ENCODE measurements around the gene TEX35. TPM values are rescaled to one million over a fixed set of nuclear protein-coding genes. Genes with fewer than 3 reads are reported as not detected.

TEX35 gene
- total RNA-seq, 1 donor from 2014 or later: not detected

DNA sequence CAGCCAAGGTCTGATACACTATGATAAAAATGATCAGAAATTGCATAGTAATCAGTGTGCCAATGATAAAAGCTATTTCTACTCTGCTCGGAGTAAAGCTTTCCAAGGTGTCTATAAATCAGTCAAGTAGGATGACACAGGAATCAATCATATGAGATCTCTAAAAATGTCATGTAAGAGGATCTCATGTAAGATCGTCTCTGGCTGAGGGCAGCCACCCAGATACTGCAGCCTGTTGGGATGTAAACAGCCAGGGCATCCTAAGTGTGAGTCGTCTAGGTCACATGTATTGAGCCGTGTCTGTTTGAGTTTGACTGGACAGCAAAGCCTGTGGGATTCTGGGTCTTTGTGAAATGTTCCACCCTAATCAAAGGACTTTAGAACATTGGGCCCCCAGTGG is 2.8 kb upstream of the TEX35 start:
- no peaks in the 10 kb centered on the region for H3K36me3 ChIP-seq (ENCODE audit: control insufficient read depth in 3 of 3, insufficient read depth in 3 of 3, low read length in 3 of 3)
- no peaks in the 10 kb centered on the region for H3K27me3 ChIP-seq (ENCODE audit: control insufficient read depth in 3 of 3, insufficient read depth in 3 of 3, low read length in 3 of 3)
- no peak overlapping the region for H3K27ac ChIP-seq (ENCODE audit: low read depth, low read length)
- no peak overlapping the region for H3K9ac ChIP-seq (ENCODE audit: low read depth in 1 of 3, low read length in 3 of 3)
- no peaks in the 10 kb centered on the region for H3K9me3 ChIP-seq (ENCODE audit: control insufficient read depth in 3 of 3, low read length in 3 of 3)
- peaks cover 5 to 11% (median 8%) of the 10 kb centered on the region in 3 donors for H3K4me1 ChIP-seq (ENCODE audit: control insufficient read depth in 3 of 3, insufficient read depth in 3 of 3, low read length in 3 of 3)
- H3K4me3 ChIP-seq (ENCODE audit: low read length in 3 of 3): no peak overlapping the region

DNA sequence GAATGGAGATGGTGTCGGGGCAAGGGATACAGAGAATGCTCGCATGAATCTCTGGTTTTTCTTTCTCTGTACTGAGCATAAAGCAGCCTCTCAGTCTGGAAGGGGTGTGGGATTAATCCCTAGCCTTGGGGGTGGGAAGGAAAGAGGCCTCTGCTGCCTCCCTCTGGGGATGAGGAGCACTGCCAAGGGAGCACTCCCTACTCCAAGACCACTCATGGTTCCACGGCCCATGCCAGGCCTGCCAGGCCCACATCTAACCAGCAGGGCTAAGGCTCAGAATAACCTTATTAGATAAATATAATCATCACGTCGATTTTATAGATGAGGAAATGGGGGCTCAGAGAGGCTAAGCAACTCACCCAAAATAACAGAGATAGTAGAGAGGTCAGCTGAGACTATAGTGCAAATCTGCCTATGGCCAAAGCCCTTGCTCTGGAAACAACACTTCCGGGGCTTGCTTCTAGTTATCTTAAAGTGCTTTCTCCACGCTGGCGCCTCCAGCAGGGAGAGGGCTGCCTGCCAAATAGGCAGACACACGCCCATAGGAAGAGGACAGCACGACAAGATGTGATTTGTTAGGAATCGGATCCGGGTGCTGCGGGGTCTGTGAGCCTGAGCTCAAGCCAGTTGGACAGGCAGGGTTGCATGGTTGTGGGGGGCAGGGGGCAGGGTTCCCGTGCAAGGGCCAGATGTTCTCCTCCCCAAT is 522 bp downstream of the TEX35 start:
- Histone ChIP-seq H3K27me3 (ENCODE audit: control insufficient read depth in 3 of 3, insufficient read depth in 3 of 3, low read length in 3 of 3) (no peaks in the 10 kb centered on the region), H3K27ac (ENCODE audit: low read depth, low read length) (no peak overlapping the region), H3K36me3 (ENCODE audit: control insufficient read depth in 3 of 3, insufficient read depth in 3 of 3, low read length in 3 of 3) (no peaks in the 10 kb centered on the region), H3K4me3 (ENCODE audit: low read length in 3 of 3) (no peak overlapping the region), H3K9me3 (ENCODE audit: control insufficient read depth in 3 of 3, low read length in 3 of 3) (no peaks in the 10 kb centered on the region), H3K4me1 (ENCODE audit: control insufficient read depth in 3 of 3, insufficient read depth in 3 of 3, low read length in 3 of 3) (peaks cover 5 to 11% (median 8%) of the 10 kb centered on the region in 3 donors), H3K9ac (ENCODE audit: low read depth in 1 of 3, low read length in 3 of 3) (no peak overlapping the region)

DNA sequence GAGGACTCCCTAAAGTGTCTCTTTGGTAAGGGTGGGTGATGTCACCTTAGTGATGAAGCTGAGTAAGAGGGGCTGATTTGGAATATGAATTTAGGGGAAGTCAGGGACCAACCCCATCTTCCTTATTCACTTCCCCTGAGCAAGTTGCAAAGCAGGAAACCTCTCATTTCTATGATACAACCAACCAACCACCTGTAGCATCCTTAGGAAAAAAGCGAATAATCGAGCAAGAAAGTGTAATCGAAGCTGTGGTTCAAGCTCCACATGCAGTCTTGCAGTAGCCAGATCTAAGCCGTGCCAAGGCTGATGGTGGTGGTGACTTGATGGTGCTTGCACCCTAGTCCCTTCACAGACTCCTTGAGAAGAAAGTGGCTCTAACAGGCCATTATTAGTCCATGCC is 3.2 kb downstream of the TEX35 start:
- Histone ChIP-seq H3K27ac (ENCODE audit: low read depth, low read length) (no peak overlapping the region), H3K4me1 (ENCODE audit: control insufficient read depth in 3 of 3, insufficient read depth in 3 of 3, low read length in 3 of 3) (no peaks in the 10 kb centered on the region), H3K9ac (ENCODE audit: low read depth in 1 of 3, low read length in 3 of 3) (no peak overlapping the region), H3K9me3 (ENCODE audit: control insufficient read depth in 3 of 3, low read length in 3 of 3) (no peaks in the 10 kb centered on the region), H3K4me3 (ENCODE audit: low read length in 3 of 3) (no peak overlapping the region), H3K27me3 (ENCODE audit: control insufficient read depth in 3 of 3, insufficient read depth in 3 of 3, low read length in 3 of 3) (no peaks in the 10 kb centered on the region), H3K36me3 (ENCODE audit: control insufficient read depth in 3 of 3, insufficient read depth in 3 of 3, low read length in 3 of 3) (no peaks in the 10 kb centered on the region)

GRCh38 chr1:178518894-178519293 is 6.0 kb downstream of the TEX35 start:
- Histone ChIP-seq H3K4me3 (ENCODE audit: low read length in 3 of 3) (no peak overlapping the region), H3K36me3 (ENCODE audit: control insufficient read depth in 3 of 3, insufficient read depth in 3 of 3, low read length in 3 of 3) (no peaks in the 10 kb centered on the region), H3K9ac (ENCODE audit: low read depth in 1 of 3, low read length in 3 of 3) (no peak overlapping the region), H3K27ac (ENCODE audit: low read depth, low read length) (no peak overlapping the region), H3K4me1 (ENCODE audit: control insufficient read depth in 3 of 3, insufficient read depth in 3 of 3, low read length in 3 of 3) (no peaks in the 10 kb centered on the region), H3K27me3 (ENCODE audit: control insufficient read depth in 3 of 3, insufficient read depth in 3 of 3, low read length in 3 of 3) (no peaks in the 10 kb centered on the region), H3K9me3 (ENCODE audit: control insufficient read depth in 3 of 3, low read length in 3 of 3) (no peaks in the 10 kb centered on the region)

- H3K27ac ChIP-seq (ENCODE audit: low read depth, low read length): no peak overlapping the region
- H3K36me3 ChIP-seq (ENCODE audit: control insufficient read depth in 3 of 3, insufficient read depth in 3 of 3, low read length in 3 of 3): no peaks in the 10 kb centered on the region
- H3K27me3 ChIP-seq (ENCODE audit: control insufficient read depth in 3 of 3, insufficient read depth in 3 of 3, low read length in 3 of 3): no peaks in the 10 kb centered on the region
- H3K4me3 ChIP-seq (ENCODE audit: low read length in 3 of 3): no peak overlapping the region
- no peak overlapping the region for H3K9ac ChIP-seq (ENCODE audit: low read depth in 1 of 3, low read length in 3 of 3)
- no peaks in the 10 kb centered on the region for H3K9me3 ChIP-seq (ENCODE audit: control insufficient read depth in 3 of 3, low read length in 3 of 3)
- no peaks in the 10 kb centered on the region for H3K4me1 ChIP-seq (ENCODE audit: control insufficient read depth in 3 of 3, insufficient read depth in 3 of 3, low read length in 3 of 3)
Measured at GRCh38 chr1:178520803-178521202, 7.9 kb downstream of the TEX35 start.

DNA sequence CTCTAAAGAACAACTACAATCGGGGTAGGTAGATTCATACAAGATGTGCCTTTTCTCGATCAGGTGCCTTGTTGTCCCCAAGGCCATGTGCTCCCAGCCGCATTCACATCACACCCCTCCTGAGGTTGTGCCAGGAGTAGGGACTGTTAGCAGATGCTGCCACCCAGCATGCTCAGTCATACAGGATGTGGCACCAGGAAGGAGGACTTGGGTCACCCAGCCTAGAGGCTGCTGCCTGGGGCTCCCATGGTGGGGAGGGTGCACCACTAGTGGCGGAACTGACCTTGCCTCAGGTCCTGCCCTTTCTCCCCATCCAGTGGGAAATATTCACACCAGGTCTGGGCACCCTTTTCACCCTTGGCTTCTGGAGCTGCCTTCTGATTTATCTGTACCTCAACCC is 8.3 kb downstream of the TEX35 start:
- H3K9ac ChIP-seq (ENCODE audit: low read depth in 1 of 3, low read length in 3 of 3): no peak overlapping the region
- H3K27me3 ChIP-seq (ENCODE audit: control insufficient read depth in 3 of 3, insufficient read depth in 3 of 3, low read length in 3 of 3): no peaks in the 10 kb centered on the region
- no peaks in the 10 kb centered on the region for H3K4me1 ChIP-seq (ENCODE audit: control insufficient read depth in 3 of 3, insufficient read depth in 3 of 3, low read length in 3 of 3)
- H3K27ac ChIP-seq (ENCODE audit: low read depth, low read length): no peak overlapping the region
- no peak overlapping the region for H3K4me3 ChIP-seq (ENCODE audit: low read length in 3 of 3)
- no peaks in the 10 kb centered on the region for H3K9me3 ChIP-seq (ENCODE audit: control insufficient read depth in 3 of 3, low read length in 3 of 3)
- H3K36me3 ChIP-seq (ENCODE audit: control insufficient read depth in 3 of 3, insufficient read depth in 3 of 3, low read length in 3 of 3): no peaks in the 10 kb centered on the region

DNA sequence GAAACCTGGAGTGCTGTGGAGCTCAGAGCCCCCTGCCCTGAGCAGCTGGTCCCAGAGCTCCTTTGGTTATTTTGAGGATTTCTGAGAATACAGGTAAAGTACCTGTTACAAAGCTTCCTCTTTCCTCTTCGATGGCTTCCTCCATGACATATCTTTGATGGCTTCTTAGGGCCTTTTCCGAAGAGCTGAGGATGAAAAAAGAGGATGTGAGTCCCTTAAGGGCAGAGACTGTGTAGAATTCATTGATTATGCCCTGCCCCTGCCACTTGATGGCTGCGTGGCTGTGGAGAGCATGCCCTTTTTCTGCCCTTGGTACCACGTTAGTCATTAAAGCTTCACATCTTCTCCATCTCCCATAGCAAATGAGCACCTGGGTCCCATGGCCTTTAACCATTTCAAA is 14.2 kb downstream of the TEX35 start:
- Histone ChIP-seq H3K9ac (ENCODE audit: low read depth in 1 of 3, low read length in 3 of 3) (no peak overlapping the region), H3K4me3 (ENCODE audit: low read length in 3 of 3) (no peak overlapping the region), H3K4me1 (ENCODE audit: control insufficient read depth in 3 of 3, insufficient read depth in 3 of 3, low read length in 3 of 3) (peaks cover 3 to 9% (median 4%) of the 10 kb centered on the region in 3 donors), H3K9me3 (ENCODE audit: control insufficient read depth in 3 of 3, low read length in 3 of 3) (no peaks in the 10 kb centered on the region), H3K36me3 (ENCODE audit: control insufficient read depth in 3 of 3, insufficient read depth in 3 of 3, low read length in 3 of 3) (no peaks in the 10 kb centered on the region), H3K27ac (ENCODE audit: low read depth, low read length) (no peak overlapping the region), H3K27me3 (ENCODE audit: control insufficient read depth in 3 of 3, insufficient read depth in 3 of 3, low read length in 3 of 3) (peaks cover 0 to 2% (median 0%) of the 10 kb centered on the region in 3 donors)

GRCh38 chr1:178528228-178528952 is 15.5 kb downstream of the TEX35 start:
- H3K36me3 ChIP-seq (ENCODE audit: control insufficient read depth in 3 of 3, insufficient read depth in 3 of 3, low read length in 3 of 3): no peaks in the 10 kb centered on the region
- H3K27ac ChIP-seq (ENCODE audit: low read depth, low read length): no peak overlapping the region
- peaks cover 3 to 9% (median 5%) of the 10 kb centered on the region in 3 donors for H3K4me1 ChIP-seq (ENCODE audit: control insufficient read depth in 3 of 3, insufficient read depth in 3 of 3, low read length in 3 of 3)
- H3K9me3 ChIP-seq (ENCODE audit: control insufficient read depth in 3 of 3, low read length in 3 of 3): no peaks in the 10 kb centered on the region
- no peak overlapping the region for H3K9ac ChIP-seq (ENCODE audit: low read depth in 1 of 3, low read length in 3 of 3)
- H3K4me3 ChIP-seq (ENCODE audit: low read length in 3 of 3): no peak overlapping the region
- peaks cover 0 to 2% (median 0%) of the 10 kb centered on the region in 3 donors for H3K27me3 ChIP-seq (ENCODE audit: control insufficient read depth in 3 of 3, insufficient read depth in 3 of 3, low read length in 3 of 3)

DNA sequence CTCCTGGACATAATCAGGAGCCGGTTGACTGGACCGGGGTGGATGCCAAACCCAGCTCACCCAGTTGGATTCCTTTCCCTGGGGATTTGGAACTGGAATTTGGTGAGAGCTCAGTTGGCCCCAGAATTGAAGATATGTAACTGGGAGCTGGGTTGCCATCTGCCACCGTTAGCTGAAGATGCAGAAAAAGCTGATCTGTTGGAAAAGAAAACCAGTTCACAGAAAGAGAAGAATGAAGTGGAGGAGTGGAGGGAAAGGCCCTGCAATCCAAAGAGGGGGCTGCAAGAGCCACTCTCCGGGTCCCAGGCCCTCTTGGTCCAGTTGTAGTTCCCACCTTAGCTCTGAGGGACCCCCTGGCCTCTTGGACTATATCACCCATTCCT is 16.0 kb downstream of the TEX35 start:
- no peaks in the 10 kb centered on the region for H3K9me3 ChIP-seq (ENCODE audit: control insufficient read depth in 3 of 3, low read length in 3 of 3)
- no peak overlapping the region for H3K9ac ChIP-seq (ENCODE audit: low read depth in 1 of 3, low read length in 3 of 3)
- H3K27me3 ChIP-seq (ENCODE audit: control insufficient read depth in 3 of 3, insufficient read depth in 3 of 3, low read length in 3 of 3): peaks cover 0 to 2% (median 0%) of the 10 kb centered on the region in 3 donors
- H3K4me3 ChIP-seq (ENCODE audit: low read length in 3 of 3): no peak overlapping the region
- no peaks in the 10 kb centered on the region for H3K36me3 ChIP-seq (ENCODE audit: control insufficient read depth in 3 of 3, insufficient read depth in 3 of 3, low read length in 3 of 3)
- H3K27ac ChIP-seq (ENCODE audit: low read depth, low read length): no peak overlapping the region
- H3K4me1 ChIP-seq (ENCODE audit: control insufficient read depth in 3 of 3, insufficient read depth in 3 of 3, low read length in 3 of 3): peaks cover 3 to 9% (median 5%) of the 10 kb centered on the region in 3 donors

GRCh38 chr1:178529364-178530036 is 16.6 kb downstream of the TEX35 start:
- no peaks in the 10 kb centered on the region for H3K36me3 ChIP-seq (ENCODE audit: control insufficient read depth in 3 of 3, insufficient read depth in 3 of 3, low read length in 3 of 3)

More at GRCh38 chr1:178529364-178530036, 16.6 kb downstream of the TEX35 start:
- Histone ChIP-seq H3K4me3 (ENCODE audit: low read length in 3 of 3) (no peak overlapping the region), H3K9ac (ENCODE audit: low read depth in 1 of 3, low read length in 3 of 3) (no peak overlapping the region), H3K27me3 (ENCODE audit: control insufficient read depth in 3 of 3, insufficient read depth in 3 of 3, low read length in 3 of 3) (peaks cover 0 to 2% (median 0%) of the 10 kb centered on the region in 3 donors), H3K27ac (ENCODE audit: low read depth, low read length) (no peak overlapping the region), H3K4me1 (ENCODE audit: control insufficient read depth in 3 of 3, insufficient read depth in 3 of 3, low read length in 3 of 3) (peaks cover 3 to 9% (median 5%) of the 10 kb centered on the region in 3 donors), H3K9me3 (ENCODE audit: control insufficient read depth in 3 of 3, low read length in 3 of 3) (no peaks in the 10 kb centered on the region)
